ENCODE measurements around the gene DPYSL5.

Gene DPYSL5

GRCh38 chr2:26886736-26887135 lies 38.8 kb downstream of the DPYSL5 start:
- Histone ChIP-seq H3K9ac (ENCODE audit: low read length) (no peak overlapping the region), H3K36me3 (ENCODE audit: control insufficient read depth, insufficient read depth, low read length) (no peaks in the 10 kb centered on the region), H3K4me3 (ENCODE audit: low read length) (no peak overlapping the region), H3K4me2 (ENCODE audit: low read length) (no peak overlapping the region), H4K8ac (ENCODE audit: low read depth, low read length) (no peak overlapping the region), H3K23ac (ENCODE audit: low read length) (no peak overlapping the region), H3K79me1 (ENCODE audit: low read length) (no peaks in the 10 kb centered on the region), H3K56ac (ENCODE audit: low read length) (no peak overlapping the region), H3K79me2 (ENCODE audit: control insufficient read depth, insufficient read depth, low read length) (no peaks in the 10 kb centered on the region), H3K4ac (ENCODE audit: low read depth, low read length) (no peak overlapping the region), H4K5ac (ENCODE audit: low read length) (no peak overlapping the region), H2BK15ac (replicated peaks; ENCODE audit: low read depth) (no peak overlapping the region), H3K18ac (ENCODE audit: low read length) (no peak overlapping the region), H3K27me3 (ENCODE audit: insufficient read depth, low read length, poor library complexity) (no peaks in the 10 kb centered on the region), H2BK120ac (ENCODE audit: low read depth, low read length) (no peak overlapping the region), H3K4me1 (ENCODE audit: control insufficient read depth, low read depth, low read length) (no peaks in the 10 kb centered on the region), H2BK5ac (ENCODE audit: low read length) (no peak overlapping the region), H3K27ac (ENCODE audit: low read depth, low read length) (no peak overlapping the region), H2AK5ac (ENCODE audit: low read length) (no peak overlapping the region)
- no CpG with 5 or more reads among the region's 2 CpGs for WGBS (ENCODE audit: extremely low coverage, insufficient coverage, low lambda C conversion rate)
- DNase-seq: no peak

- no peak overlapping the region for H3K23ac ChIP-seq (ENCODE audit: low read length)
- no peaks in the 10 kb centered on the region for H3K79me1 ChIP-seq (ENCODE audit: low read length)
- no peak overlapping the region for H2BK5ac ChIP-seq (ENCODE audit: low read length)
- no peaks in the 10 kb centered on the region for H3K36me3 ChIP-seq (ENCODE audit: control insufficient read depth, insufficient read depth, low read length)
- H2AK5ac ChIP-seq (ENCODE audit: low read length): no peak overlapping the region
- no peaks in the 10 kb centered on the region for H3K27me3 ChIP-seq (ENCODE audit: insufficient read depth, low read length, poor library complexity)
- no peak overlapping the region for H3K56ac ChIP-seq (ENCODE audit: low read length)
- no peak overlapping the region for H2BK120ac ChIP-seq (ENCODE audit: low read depth, low read length)
- no peak overlapping the region for H3K4me2 ChIP-seq (ENCODE audit: low read length)
- H3K4me1 ChIP-seq (ENCODE audit: control insufficient read depth, low read depth, low read length): no peaks in the 10 kb centered on the region
- no peak overlapping the region for H4K8ac ChIP-seq (ENCODE audit: low read depth, low read length)
- WGBS (ENCODE audit: extremely low coverage, insufficient coverage, low lambda C conversion rate): no CpG with 5 or more reads among the region's 4 CpGs
- H2BK15ac ChIP-seq (replicated peaks; ENCODE audit: low read depth): no peak overlapping the region
- H3K4ac ChIP-seq (ENCODE audit: low read depth, low read length): no peak overlapping the region
- no peaks in the 10 kb centered on the region for H3K79me2 ChIP-seq (ENCODE audit: control insufficient read depth, insufficient read depth, low read length)
- no peak overlapping the region for H3K9ac ChIP-seq (ENCODE audit: low read length)
- no peak overlapping the region for H3K27ac ChIP-seq (ENCODE audit: low read depth, low read length)
- H3K18ac ChIP-seq (ENCODE audit: low read length): no peak overlapping the region
- no peak for DNase-seq
- no peak overlapping the region for H3K4me3 ChIP-seq (ENCODE audit: low read length)
- H4K5ac ChIP-seq (ENCODE audit: low read length): no peak overlapping the region
Measured at GRCh38 chr2:26887151-26887550, 39.2 kb downstream of the DPYSL5 start.

DNA sequence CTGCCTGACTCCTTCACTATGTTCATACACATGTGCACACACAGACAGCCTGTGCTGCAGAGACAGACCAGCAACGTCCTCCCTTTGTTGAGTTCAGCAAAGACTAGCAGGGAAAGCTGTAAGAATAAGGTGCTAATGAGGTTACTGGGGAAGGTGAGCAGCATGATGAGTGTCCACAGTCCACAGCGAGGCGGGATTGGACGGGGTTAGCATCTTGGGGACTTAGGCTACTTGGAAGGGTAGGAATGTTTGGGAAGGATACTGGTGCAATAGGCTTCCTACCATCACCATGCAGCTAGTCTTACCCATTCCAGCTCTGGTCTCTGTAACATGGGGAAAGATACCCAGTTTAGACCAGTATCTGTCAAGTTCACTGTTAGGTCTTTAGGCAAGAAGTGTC lies 41.9 kb downstream of the DPYSL5 start:
- no peak overlapping the region for H3K56ac ChIP-seq (ENCODE audit: low read length)
- H3K27me3 ChIP-seq (ENCODE audit: insufficient read depth, low read length, poor library complexity): no peaks in the 10 kb centered on the region
- no peak overlapping the region for H3K9ac ChIP-seq (ENCODE audit: low read length)
- no peak overlapping the region for H3K18ac ChIP-seq (ENCODE audit: low read length)
- no peak overlapping the region for H2BK15ac ChIP-seq (replicated peaks; ENCODE audit: low read depth)
- H3K4me2 ChIP-seq (ENCODE audit: low read length): no peak overlapping the region
- H2BK120ac ChIP-seq (ENCODE audit: low read depth, low read length): no peak overlapping the region
- H3K79me1 ChIP-seq (ENCODE audit: low read length): no peaks in the 10 kb centered on the region
- no peak for DNase-seq
- H4K8ac ChIP-seq (ENCODE audit: low read depth, low read length): no peak overlapping the region
- H2BK5ac ChIP-seq (ENCODE audit: low read length): no peak overlapping the region
- no peaks in the 10 kb centered on the region for H3K4me1 ChIP-seq (ENCODE audit: control insufficient read depth, low read depth, low read length)
- WGBS (ENCODE audit: extremely low coverage, insufficient coverage, low lambda C conversion rate): no CpG with 5 or more reads among the region's 4 CpGs
- no peak overlapping the region for H3K27ac ChIP-seq (ENCODE audit: low read depth, low read length)
- no peak overlapping the region for H3K23ac ChIP-seq (ENCODE audit: low read length)
- no peaks in the 10 kb centered on the region for H3K36me3 ChIP-seq (ENCODE audit: control insufficient read depth, insufficient read depth, low read length)
- H4K5ac ChIP-seq (ENCODE audit: low read length): no peak overlapping the region
- no peak overlapping the region for H3K4me3 ChIP-seq (ENCODE audit: low read length)
- no peak overlapping the region for H2AK5ac ChIP-seq (ENCODE audit: low read length)
- H3K79me2 ChIP-seq (ENCODE audit: control insufficient read depth, insufficient read depth, low read length): no peaks in the 10 kb centered on the region
- no peak overlapping the region for H3K4ac ChIP-seq (ENCODE audit: low read depth, low read length)

DNA sequence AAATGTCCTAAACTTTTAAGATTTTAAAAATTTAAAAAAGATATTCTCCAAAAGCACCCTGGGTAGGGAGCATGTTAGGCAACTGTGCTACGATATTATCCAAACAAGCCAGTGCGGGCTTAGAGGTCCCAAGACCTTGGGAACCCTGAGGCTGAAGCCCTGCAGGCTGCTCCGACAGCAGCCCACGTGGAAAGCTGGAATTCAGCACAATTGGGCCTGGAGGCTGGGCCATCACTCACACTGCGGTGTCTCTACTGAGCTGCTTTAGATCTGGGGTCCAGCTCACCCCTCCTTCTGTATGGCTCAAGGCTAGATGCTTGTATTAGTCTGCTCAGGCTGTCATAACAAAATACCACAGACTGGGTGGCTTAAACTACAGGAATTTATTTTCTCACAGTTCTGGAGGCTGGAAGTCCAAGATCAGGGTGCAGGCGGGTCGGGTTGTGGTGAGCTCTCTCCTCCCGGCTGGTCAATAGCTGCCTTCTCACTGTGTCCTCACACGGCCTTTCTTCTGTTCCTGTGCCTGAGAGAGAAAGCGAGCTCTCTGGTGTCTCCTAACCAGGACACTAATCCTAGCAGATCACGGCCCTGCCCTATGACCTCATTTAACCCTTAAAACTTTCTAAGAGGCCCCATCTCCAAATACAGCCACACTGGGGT lies 42.5 kb downstream of the DPYSL5 start:
- no peak overlapping the region for H3K9ac ChIP-seq (ENCODE audit: low read length)
- H3K56ac ChIP-seq (ENCODE audit: low read length): no peak overlapping the region
- no peak overlapping the region for H3K4me3 ChIP-seq (ENCODE audit: low read length)
- H2AK5ac ChIP-seq (ENCODE audit: low read length): no peak overlapping the region
- H3K4ac ChIP-seq (ENCODE audit: low read depth, low read length): no peak overlapping the region
- no peaks in the 10 kb centered on the region for H3K27me3 ChIP-seq (ENCODE audit: insufficient read depth, low read length, poor library complexity)
- no peak overlapping the region for H3K18ac ChIP-seq (ENCODE audit: low read length)
- H3K23ac ChIP-seq (ENCODE audit: low read length): no peak overlapping the region
- no peak for DNase-seq
- H2BK15ac ChIP-seq (replicated peaks; ENCODE audit: low read depth): no peak overlapping the region
- no CpG with 5 or more reads among the region's 11 CpGs for WGBS (ENCODE audit: extremely low coverage, insufficient coverage, low lambda C conversion rate)
- H4K5ac ChIP-seq (ENCODE audit: low read length): no peak overlapping the region
- H2BK5ac ChIP-seq (ENCODE audit: low read length): no peak overlapping the region
- H3K79me1 ChIP-seq (ENCODE audit: low read length): no peaks in the 10 kb centered on the region
- no peak overlapping the region for H3K27ac ChIP-seq (ENCODE audit: low read depth, low read length)
- no peak overlapping the region for H3K4me2 ChIP-seq (ENCODE audit: low read length)
- no peak overlapping the region for H4K8ac ChIP-seq (ENCODE audit: low read depth, low read length)
- H2BK120ac ChIP-seq (ENCODE audit: low read depth, low read length): no peak overlapping the region
- H3K4me1 ChIP-seq (ENCODE audit: control insufficient read depth, low read depth, low read length): no peaks in the 10 kb centered on the region
- no peaks in the 10 kb centered on the region for H3K79me2 ChIP-seq (ENCODE audit: control insufficient read depth, insufficient read depth, low read length)
- H3K36me3 ChIP-seq (ENCODE audit: control insufficient read depth, insufficient read depth, low read length): no peaks in the 10 kb centered on the region

GRCh38 chr2:26892133-26892532 lies 44.2 kb downstream of the DPYSL5 start:
- Histone ChIP-seq H3K4me2 (ENCODE audit: low read length) (no peak overlapping the region), H3K36me3 (ENCODE audit: control insufficient read depth, insufficient read depth, low read length) (no peaks in the 10 kb centered on the region), H3K9ac (ENCODE audit: low read length) (no peak overlapping the region), H2BK15ac (replicated peaks; ENCODE audit: low read depth) (no peak overlapping the region), H2BK5ac (ENCODE audit: low read length) (no peak overlapping the region), H3K27ac (ENCODE audit: low read depth, low read length) (no peak overlapping the region), H3K27me3 (ENCODE audit: insufficient read depth, low read length, poor library complexity) (no peaks in the 10 kb centered on the region), H3K4me1 (ENCODE audit: control insufficient read depth, low read depth, low read length) (no peaks in the 10 kb centered on the region), H3K79me1 (ENCODE audit: low read length) (no peaks in the 10 kb centered on the region), H2AK5ac (ENCODE audit: low read length) (no peak overlapping the region), H3K79me2 (ENCODE audit: control insufficient read depth, insufficient read depth, low read length) (no peaks in the 10 kb centered on the region), H3K18ac (ENCODE audit: low read length) (no peak overlapping the region), H3K23ac (ENCODE audit: low read length) (no peak overlapping the region), H3K4me3 (ENCODE audit: low read length) (no peak overlapping the region), H3K4ac (ENCODE audit: low read depth, low read length) (no peak overlapping the region), H4K5ac (ENCODE audit: low read length) (no peak overlapping the region), H4K8ac (ENCODE audit: low read depth, low read length) (no peak overlapping the region), H3K56ac (ENCODE audit: low read length) (no peak overlapping the region), H2BK120ac (ENCODE audit: low read depth, low read length) (no peak overlapping the region)
- no CpG with 5 or more reads among the region's 3 CpGs for WGBS (ENCODE audit: extremely low coverage, insufficient coverage, low lambda C conversion rate)
- DNase-seq: no peak

DNA sequence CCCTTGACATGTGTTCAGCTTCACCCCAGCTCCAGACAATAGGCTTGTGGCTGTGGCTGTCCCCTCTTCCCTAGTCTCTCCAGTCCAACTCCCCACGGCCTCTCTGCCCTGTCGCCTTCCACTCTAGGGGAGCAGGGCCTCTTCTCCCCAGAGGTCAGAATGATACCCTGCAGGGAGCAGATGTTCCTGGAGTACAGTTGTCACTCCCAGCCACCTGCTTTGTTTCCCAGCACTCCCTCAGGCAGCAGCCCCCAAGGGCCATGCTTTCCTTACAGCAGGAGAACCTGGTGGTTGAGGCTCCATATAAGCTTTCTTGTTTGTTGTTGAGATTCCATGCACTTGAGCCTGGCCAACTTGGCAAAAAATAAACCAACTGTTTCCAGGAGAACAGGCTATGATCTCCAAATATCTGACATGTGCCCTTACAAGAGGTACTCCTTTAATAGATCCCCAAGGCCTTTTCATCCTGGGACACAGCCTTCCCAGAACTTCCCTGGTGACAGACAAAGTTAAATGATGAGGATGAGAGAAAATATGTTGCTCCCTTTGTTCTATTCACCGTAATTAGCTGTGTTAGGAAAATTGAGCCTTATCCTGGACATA lies 45.1 kb downstream of the DPYSL5 start:
- H3K18ac ChIP-seq (ENCODE audit: low read length): no peak overlapping the region
- no peak overlapping the region for H2BK5ac ChIP-seq (ENCODE audit: low read length)
- no peak overlapping the region for H2BK15ac ChIP-seq (replicated peaks; ENCODE audit: low read depth)
- H3K79me1 ChIP-seq (ENCODE audit: low read length): no peaks in the 10 kb centered on the region
- no peaks in the 10 kb centered on the region for H3K79me2 ChIP-seq (ENCODE audit: control insufficient read depth, insufficient read depth, low read length)
- no peak overlapping the region for H3K56ac ChIP-seq (ENCODE audit: low read length)
- H3K36me3 ChIP-seq (ENCODE audit: control insufficient read depth, insufficient read depth, low read length): no peaks in the 10 kb centered on the region
- no peaks in the 10 kb centered on the region for H3K27me3 ChIP-seq (ENCODE audit: insufficient read depth, low read length, poor library complexity)
- no peak overlapping the region for H3K4ac ChIP-seq (ENCODE audit: low read depth, low read length)
- H2AK5ac ChIP-seq (ENCODE audit: low read length): no peak overlapping the region
- WGBS (ENCODE audit: extremely low coverage, insufficient coverage, low lambda C conversion rate): no CpG with 5 or more reads among the region's 3 CpGs
- no peak overlapping the region for H3K9ac ChIP-seq (ENCODE audit: low read length)
- H4K8ac ChIP-seq (ENCODE audit: low read depth, low read length): no peak overlapping the region
- H3K4me3 ChIP-seq (ENCODE audit: low read length): no peak overlapping the region
- no peak overlapping the region for H2BK120ac ChIP-seq (ENCODE audit: low read depth, low read length)
- no peak for DNase-seq
- no peak overlapping the region for H4K5ac ChIP-seq (ENCODE audit: low read length)
- H3K27ac ChIP-seq (ENCODE audit: low read depth, low read length): no peak overlapping the region
- no peaks in the 10 kb centered on the region for H3K4me1 ChIP-seq (ENCODE audit: control insufficient read depth, low read depth, low read length)
- no peak overlapping the region for H3K4me2 ChIP-seq (ENCODE audit: low read length)
- no peak overlapping the region for H3K23ac ChIP-seq (ENCODE audit: low read length)

Data from mesendoderm (in vitro differentiated cells).